Measurements from ENCODE around the gene SETD1A. TPM values are rescaled to one million over a fixed set of nuclear protein-coding genes. Genes with fewer than 3 reads are reported as not detected.

Gene SETD1A
- total RNA-seq, 1 donor from 2014 or later: 33.4 TPM

- H3K9me3 Mint-ChIP-seq: no peaks in the 10 kb centered on the region
- peaks cover 9% of the 10 kb centered on the region for H3K27me3 Mint-ChIP-seq (ENCODE audit: low read depth)
- no peaks in the 10 kb centered on the region for H3K36me3 Mint-ChIP-seq (ENCODE audit: low read depth)
- H3K27ac Mint-ChIP-seq (ENCODE audit: unreplicated experiment): no peak overlapping the region
- no peak for DNase-seq (ENCODE audit: low read depth, low spot score)
- no peak overlapping the region for H3K4me3 Mint-ChIP-seq
- TF ChIP-seq CTCF (conservative IDR thresholded peaks at IDR 0.05): no peak
- H3K4me1 Mint-ChIP-seq: peaks cover 13% of the 10 kb centered on the region
Observed at GRCh38 chr16:31005350-31006085, 48.0 kb downstream of the SETD1A start.

GRCh38 chr16:31006086-31006385 is 48.5 kb downstream of the SETD1A start:
- no peak overlapping the region for H3K27ac Mint-ChIP-seq (ENCODE audit: unreplicated experiment)
- DNase-seq (ENCODE audit: low read depth, low spot score): no peak
- peaks cover 13% of the 10 kb centered on the region for H3K4me1 Mint-ChIP-seq
- H3K27me3 Mint-ChIP-seq (ENCODE audit: low read depth): peaks cover 9% of the 10 kb centered on the region
- no peak overlapping the region for H3K4me3 Mint-ChIP-seq
- no peaks in the 10 kb centered on the region for H3K9me3 Mint-ChIP-seq
- H3K36me3 Mint-ChIP-seq (ENCODE audit: low read depth): no peaks in the 10 kb centered on the region
- no peak for TF ChIP-seq CTCF (conservative IDR thresholded peaks at IDR 0.05)

GRCh38 chr16:31006589-31006988 is 49.0 kb downstream of the SETD1A start:
- no peak for DNase-seq (ENCODE audit: low read depth, low spot score)
- peaks cover 10% of the 10 kb centered on the region for H3K27me3 Mint-ChIP-seq (ENCODE audit: low read depth)
- TF ChIP-seq CTCF (conservative IDR thresholded peaks at IDR 0.05): no peak

DNA sequence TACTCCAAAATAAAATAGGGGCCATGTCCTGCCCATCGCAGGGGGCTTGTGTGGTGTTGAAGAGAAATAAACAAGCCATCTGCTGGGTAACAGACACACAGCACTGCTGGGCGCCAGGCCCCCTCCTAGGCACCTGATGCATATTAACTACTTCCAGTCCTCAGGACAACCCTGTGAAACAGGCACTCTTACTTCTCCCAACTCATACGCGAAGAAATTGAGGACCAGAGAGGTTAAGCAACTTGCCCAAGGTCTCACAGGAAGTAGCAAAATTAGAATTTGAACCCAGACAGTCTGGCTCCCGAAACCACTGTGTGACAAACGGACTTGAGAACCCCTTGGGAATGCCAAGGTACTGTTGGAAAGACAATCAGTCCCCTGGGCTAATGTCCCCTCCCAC is 50.1 kb downstream of the SETD1A start:
- Mint-ChIP-seq H3K4me3 (no peak overlapping the region), H3K36me3 (ENCODE audit: low read depth) (no peaks in the 10 kb centered on the region), H3K4me1 (peaks cover 18% of the 10 kb centered on the region), H3K27me3 (ENCODE audit: low read depth) (peaks cover 19% of the 10 kb centered on the region), H3K27ac (ENCODE audit: unreplicated experiment) (no peak overlapping the region), H3K9me3 (no peaks in the 10 kb centered on the region)
- DNase-seq (ENCODE audit: low read depth, low spot score): no peak
- TF ChIP-seq CTCF (conservative IDR thresholded peaks at IDR 0.05): no peak

More at GRCh38 chr16:31006589-31006988, 49.0 kb downstream of the SETD1A start:
- Mint-ChIP-seq H3K36me3 (ENCODE audit: low read depth) (no peaks in the 10 kb centered on the region), H3K4me3 (peak overlapping the region; percentile 39), H3K4me1 (peaks cover 18% of the 10 kb centered on the region), H3K27ac (ENCODE audit: unreplicated experiment) (no peak overlapping the region), H3K9me3 (no peaks in the 10 kb centered on the region)

DNA sequence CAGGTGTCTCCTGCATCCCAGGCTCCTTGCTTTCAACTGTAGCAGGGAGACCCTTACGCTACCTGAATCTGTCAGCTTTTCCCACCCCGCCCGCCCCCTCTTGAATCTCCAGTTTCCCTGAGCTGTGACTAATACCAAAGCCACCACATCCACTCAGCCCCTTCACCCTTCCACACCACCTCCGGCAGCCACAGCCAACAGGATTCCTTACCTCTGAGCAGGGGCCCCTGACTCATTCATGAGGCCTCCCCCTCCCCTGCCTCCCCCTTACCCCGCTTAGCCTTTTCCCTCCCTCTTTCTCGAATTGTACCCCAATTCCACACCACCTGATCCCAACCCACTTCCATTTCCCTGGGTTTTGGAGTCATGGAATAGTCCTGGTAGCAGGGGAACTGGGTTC is 50.6 kb downstream of the SETD1A start:
- no peak for TF ChIP-seq CTCF (conservative IDR thresholded peaks at IDR 0.05)
- Mint-ChIP-seq H3K36me3 (ENCODE audit: low read depth) (no peaks in the 10 kb centered on the region), H3K27ac (ENCODE audit: unreplicated experiment) (no peak overlapping the region), H3K27me3 (ENCODE audit: low read depth) (peaks cover 22% of the 10 kb centered on the region), H3K4me3 (no peak overlapping the region), H3K9me3 (no peaks in the 10 kb centered on the region), H3K4me1 (peaks cover 18% of the 10 kb centered on the region)
- DNase-seq (ENCODE audit: low read depth, low spot score): no peak
